Spleen (tissue), 11 donors: ENCODE data around the gene STK10. TPM values are rescaled to one million over a fixed set of nuclear protein-coding genes. Genes with fewer than 3 reads are reported as not detected.

ENCODE experiments used
- DNase-seq: peaks from one replicate; pipeline ENCODE4 v3.0.0-alpha.2; 2020
- H3K27ac ChIP-seq, 8 donors: fragments of 200-600 bp; sonication (generic) in 7 of 8; 1 replicate in 4 of 8; 2 replicates in 4 of 8; pipeline versions ENCODE4 v1.5.0 to v1.8.0; 2016 to 2021; ENCODE audit warnings: inconsistent platforms in 4 of 8, mild to moderate bottlenecking in 4 of 8, moderate library complexity in 1 of 8
- H3K27me3 ChIP-seq, 7 donors: fragments of 200-600 bp; sonication (generic) in 6 of 7; replicated peaks in 1 of 7; 1 replicate in 4 of 7; 2 replicates in 3 of 7; pipeline versions ENCODE4 v1.5.0 to v1.8.0; 2016 to 2021; ENCODE audit warnings: inconsistent platforms in 3 of 7, mild to moderate bottlenecking in 1 of 7
- H3K36me3 ChIP-seq, 6 donors: fragments of 200-600 bp; sonication (generic) in 5 of 6; 1 replicate in 4 of 6; 2 replicates in 2 of 6; pipeline versions ENCODE4 v1.5.0 to v1.8.0; 2016 to 2021; ENCODE audit warnings: inconsistent platforms in 2 of 6
- H3K4me1 ChIP-seq, 6 donors: fragments of 200-600 bp; sonication (generic) in 5 of 6; 1 replicate in 3 of 6; 2 replicates in 3 of 6; pipeline versions ENCODE4 v1.5.0 to v1.8.0; 2016 to 2021; ENCODE audit warnings: inconsistent platforms in 3 of 6
- H3K4me3 ChIP-seq, 8 donors: fragments of 200-600 bp; sonication (generic) in 7 of 8; 1 replicate in 4 of 8; 2 replicates in 4 of 8; pipeline versions ENCODE4 v1.5.0 to v1.8.0; 2016 to 2021; ENCODE audit warnings: inconsistent platforms in 4 of 8, mild to moderate bottlenecking in 4 of 8, moderate library complexity in 2 of 8
- H3K9me3 ChIP-seq, 8 donors: fragments of 200-600 bp; sonication (generic) in 7 of 8; 1 replicate in 4 of 8; 2 replicates in 4 of 8; pipeline versions ENCODE4 v1.5.0 to v1.8.0; 2016 to 2021; ENCODE audit warnings: inconsistent platforms in 4 of 8
- POLR2A ChIP-seq, 3 donors: fragments of 450-650 bp; IDR thresholded peaks; one replicate each; pipeline ENCODE4 v1.5.1; 2017; ENCODE audit warnings: antibody characterized with exemption in 3 of 3, mild to moderate bottlenecking in 1 of 3
- POLR2AphosphoS5 ChIP-seq, 3 donors: sonication (generic); formaldehyde crosslinking; IDR thresholded peaks; one replicate each; pipeline ENCODE4 v1.5.1; 2017; ENCODE audit warnings: antibody characterized with exemption in 3 of 3
- WGBS, 5 donors: extraction: QIAGEN DNeasy Blood & Tissue Kit in 3 of 5; methylation state at CpG; one replicate each; pipeline versions ENCODE4 v1.1.5 to v1.1.7; 2013 to 2018; 5-methylcytosine and 5-hydroxymethylcytosine counted together
- intact Hi-C: fragments of 100-400 bp; cut with DNase I; formaldehyde crosslinking; loops from one replicate; pipeline ENCODE4 v1.15.0; 2023; ENCODE audit warnings: low total_unique reads
- polyA plus RNA-seq, 3 donors: library from polyadenylated mRNA; stranded (reverse); fragments of 200-250 nt; gene quantifications; one replicate each; pipeline ENCODE4 v1.2.1, GENCODE V29; 2013
- total RNA-seq, 7 donors: library from RNA; depleted of rRNA in 3 of 7; stranded (reverse); fragments of >200 nt in 3 of 7; fragmentation: NEBNext Ultra II Directional in 4 of 7; extraction: Animal tissue kit (Norgen Biotek cat#: 25700) in 4 of 7; gene quantifications; one replicate each; pipeline versions ENCODE4 v1.1.0 to v1.2.1, GENCODE V29; 2016 to 2021
- TF ChIP-seq, protein P1 (sequence below), 11 experiments: fragments of 200-600 bp in 7 of 11; fragments of 450-650 bp in 4 of 11; sonication (generic) in 4 of 11; IDR thresholded peaks in 8 of 11; conservative IDR thresholded peaks in 3 of 11; 1 replicate in 7 of 11; 2 replicates in 4 of 11; pipeline versions ENCODE4 v1.4.0 to v1.8.0; 2016 to 2021; ENCODE audit warnings: antibody characterized with exemption in 11 of 11, inconsistent platforms in 4 of 11, mild to moderate bottlenecking in 1 of 11
- donor health status: healthy with polysubstance abuse.
- donor health status: DM: no; HTN: no; CAD: no; lungs with moderate emphysema.
- donor health status: DM: no; HTN: no; CAD: no.
- donor health status: Bipolar disorder and iron deficiency.
- donor health status: healthy.
- donor health status: DM: no; HTN: no; CAD: no.
- donor health status: DM: yes; HTN: yes; CAD: no.

Gene STK10
- total and polyA plus RNA-seq, 10 donors, result 34.0 to 290 (median 168) TPM

DNA sequence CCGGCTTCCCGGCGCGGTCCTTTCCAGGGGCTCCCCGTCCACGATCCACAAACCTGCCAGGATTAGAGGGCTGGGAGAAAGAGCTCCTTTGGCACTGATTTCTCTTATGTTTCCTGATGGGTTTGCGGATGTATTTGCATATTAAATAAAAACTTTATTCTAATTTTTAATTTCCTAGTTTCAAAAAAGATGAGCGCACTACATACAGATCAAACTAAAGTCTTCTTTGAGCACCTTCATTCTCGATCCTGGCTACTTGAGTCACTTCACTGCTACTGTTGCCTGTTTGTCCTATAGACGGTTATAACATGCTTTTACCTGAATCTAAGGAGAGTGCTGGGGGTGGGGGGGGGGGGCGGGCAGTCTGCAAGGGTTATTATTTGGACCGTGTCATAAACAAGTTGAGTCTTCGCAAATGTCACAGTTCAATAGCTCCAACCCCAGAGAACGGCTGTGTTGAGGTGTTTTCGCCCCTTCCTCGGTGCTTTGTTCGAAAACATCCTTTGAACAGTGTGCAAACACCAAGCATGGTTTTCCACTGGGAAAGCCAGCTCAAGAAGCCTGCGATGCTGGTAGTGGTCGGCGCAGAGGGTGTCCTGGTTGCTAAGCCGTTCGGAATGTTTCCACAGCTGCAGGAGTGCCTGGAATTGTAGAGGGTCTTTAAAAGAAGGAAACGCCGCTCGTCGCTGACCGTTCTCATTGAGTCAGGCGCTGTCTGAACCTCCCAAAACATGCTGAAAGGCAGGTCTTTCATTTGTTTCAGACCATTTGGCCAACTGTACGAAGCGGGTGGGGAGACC is 1.1 kb upstream of the STK10 start:
- intact Hi-C loops, result loop anchor here (2.0 kb wide), 1 partner anchor 82 kb away; no protein-coding TSS in a partner anchor
- H3K27ac ChIP-seq, result peak overlapping the region; percentile 69 to 99 (median 96)
- WGBS, 5 donors, result 46 to 57% (median 48%) methylated on average over 30 of the region's 30 CpGs
- TF ChIP-seq POLR2AphosphoS5 (IDR thresholded peaks at IDR 0.05) (no peak), POLR2A (IDR thresholded peaks at IDR 0.05) (no peak)
- TF ChIP-seq, protein P1, sequence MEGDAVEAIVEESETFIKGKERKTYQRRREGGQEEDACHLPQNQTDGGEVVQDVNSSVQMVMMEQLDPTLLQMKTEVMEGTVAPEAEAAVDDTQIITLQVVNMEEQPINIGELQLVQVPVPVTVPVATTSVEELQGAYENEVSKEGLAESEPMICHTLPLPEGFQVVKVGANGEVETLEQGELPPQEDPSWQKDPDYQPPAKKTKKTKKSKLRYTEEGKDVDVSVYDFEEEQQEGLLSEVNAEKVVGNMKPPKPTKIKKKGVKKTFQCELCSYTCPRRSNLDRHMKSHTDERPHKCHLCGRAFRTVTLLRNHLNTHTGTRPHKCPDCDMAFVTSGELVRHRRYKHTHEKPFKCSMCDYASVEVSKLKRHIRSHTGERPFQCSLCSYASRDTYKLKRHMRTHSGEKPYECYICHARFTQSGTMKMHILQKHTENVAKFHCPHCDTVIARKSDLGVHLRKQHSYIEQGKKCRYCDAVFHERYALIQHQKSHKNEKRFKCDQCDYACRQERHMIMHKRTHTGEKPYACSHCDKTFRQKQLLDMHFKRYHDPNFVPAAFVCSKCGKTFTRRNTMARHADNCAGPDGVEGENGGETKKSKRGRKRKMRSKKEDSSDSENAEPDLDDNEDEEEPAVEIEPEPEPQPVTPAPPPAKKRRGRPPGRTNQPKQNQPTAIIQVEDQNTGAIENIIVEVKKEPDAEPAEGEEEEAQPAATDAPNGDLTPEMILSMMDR (IDR thresholded peaks at IDR 0.05 in 8 of 11, conservative IDR thresholded peaks at IDR 0.05 in 3 of 11), result no peak
- no peaks in the 10 kb centered on the region for H3K27me3 ChIP-seq
- H3K4me3 ChIP-seq, result peak overlapping the region; percentile 67 to 96 (median 91)
- peaks cover 0 to 8% (median 0%) of the 10 kb centered on the region in 6 donors for H3K36me3 ChIP-seq
- peak; percentile 79 for DNase-seq
- peaks cover 4 to 49% (median 36%) of the 10 kb centered on the region in 6 donors for H3K4me1 ChIP-seq
- H3K9me3 ChIP-seq, result no peaks in the 10 kb centered on the region

DNA sequence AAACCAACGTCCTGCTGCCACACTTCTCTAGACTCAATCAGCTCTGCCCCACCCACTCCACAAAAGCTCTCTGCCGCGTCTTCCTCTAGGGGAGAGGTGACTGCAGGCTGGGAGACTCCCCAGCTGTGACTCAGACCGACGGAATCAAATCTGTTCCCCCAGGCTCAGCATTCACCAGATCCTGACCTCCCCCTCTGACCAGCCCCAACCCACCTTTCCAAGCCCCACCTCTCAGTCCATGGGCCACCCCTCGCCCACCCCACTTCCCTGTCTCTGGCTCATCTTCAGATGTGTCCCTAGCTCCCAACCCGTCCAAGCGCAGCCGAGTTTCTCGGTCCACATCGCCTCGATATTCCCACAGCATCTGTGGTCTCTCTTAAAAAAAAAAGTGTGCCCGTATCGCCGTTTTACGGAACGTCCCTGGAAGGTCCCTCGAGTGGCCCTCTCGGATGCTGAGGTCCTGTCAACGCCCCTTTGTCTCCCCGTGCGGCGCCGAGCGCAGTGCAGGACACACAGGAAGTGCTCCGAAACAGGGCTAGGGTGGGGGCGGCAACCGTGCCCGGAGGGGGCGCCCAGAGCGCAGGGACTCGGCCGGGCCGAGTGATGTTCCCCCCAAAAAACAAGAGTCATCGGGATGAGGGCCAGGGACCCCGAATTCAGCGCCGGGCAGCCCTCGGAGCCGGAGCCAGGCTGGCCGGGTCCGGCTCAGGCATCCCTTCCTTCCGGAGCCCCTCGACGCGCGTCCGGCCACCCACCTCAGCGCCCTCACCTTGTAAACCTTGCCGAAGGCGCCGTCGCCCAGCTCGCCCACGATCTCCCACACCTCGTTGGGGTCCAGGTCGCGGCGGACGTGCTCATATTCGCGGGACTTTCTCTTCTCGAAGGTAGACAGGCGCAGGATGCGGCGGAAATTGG is 649 bp downstream of the STK10 start:
- Histone ChIP-seq H3K36me3 (peaks cover 0 to 23% (median 0%) of the 10 kb centered on the region in 6 donors), H3K27ac (peak overlapping the region; percentile 69 to 99 (median 96)), H3K4me3 (peak overlapping the region; percentile 67 to 96 (median 91)), H3K27me3 (no peaks in the 10 kb centered on the region), H3K9me3 (no peaks in the 10 kb centered on the region), H3K4me1 (peaks cover 20 to 66% (median 53%) of the 10 kb centered on the region in 6 donors)
- DNase-seq, result peak; percentile 94
- 0 to 1% (median 0%) methylated on average over 49 to 66 of the region's 66 CpGs for WGBS, 5 donors
- intact Hi-C loops, result loop anchor here (2.0 kb wide), 1 partner anchor 81 kb away; no protein-coding TSS in a partner anchor
- TF ChIP-seq POLR2A (IDR thresholded peaks at IDR 0.05), result peak in 1 of 3 donors; percentile 1
- TF ChIP-seq, protein P1 (IDR thresholded peaks at IDR 0.05 in 8 of 11, conservative IDR thresholded peaks at IDR 0.05 in 3 of 11), result peak in 2 of 11 experiments; percentile 8 to 12
- peak; percentile 57 to 68 (median 67) for TF ChIP-seq POLR2AphosphoS5 (IDR thresholded peaks at IDR 0.05)

DNA sequence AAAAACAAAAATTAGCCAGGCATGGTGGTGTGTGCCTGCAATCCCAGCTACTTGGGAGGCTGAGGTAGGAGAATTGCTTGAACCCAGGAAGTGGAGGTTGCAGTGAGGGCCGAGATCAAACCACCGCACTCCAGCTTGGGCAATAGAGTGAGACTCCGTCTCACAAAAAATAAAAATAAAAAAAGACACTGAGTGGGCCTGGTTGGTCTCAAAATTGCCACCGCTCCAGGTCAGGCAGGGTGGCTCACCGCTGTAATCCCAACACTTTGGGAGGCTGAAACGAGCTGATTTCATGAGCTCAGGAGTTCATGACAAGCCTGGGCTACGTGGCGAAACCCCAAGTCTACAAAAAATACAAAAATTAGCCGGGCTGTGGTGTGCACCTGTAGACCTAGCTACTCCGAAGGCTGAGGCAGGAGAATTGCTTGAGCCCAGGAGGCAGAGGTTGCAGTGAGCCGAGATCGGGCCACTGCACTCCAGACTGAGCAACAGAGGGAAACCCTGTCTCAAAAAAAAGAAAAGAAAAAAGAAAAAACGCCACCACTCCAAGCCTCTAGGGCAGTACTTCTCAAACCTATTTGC is 1.8 kb downstream of the STK10 start:
- peaks cover 0 to 34% (median 0%) of the 10 kb centered on the region in 6 donors for H3K36me3 ChIP-seq
- H3K4me3 ChIP-seq, result peak overlapping the region; percentile 67 to 96 (median 91)
- intact Hi-C loops, result no loop called here
- 46 to 53% (median 49%) methylated on average over 13 of the region's 13 CpGs for WGBS, 5 donors
- TF ChIP-seq POLR2AphosphoS5 (IDR thresholded peaks at IDR 0.05) (no peak), POLR2A (IDR thresholded peaks at IDR 0.05) (no peak)
- TF ChIP-seq, protein P1 (IDR thresholded peaks at IDR 0.05 in 8 of 11, conservative IDR thresholded peaks at IDR 0.05 in 3 of 11), result no peak
- DNase-seq, result peak; percentile 57
- no peaks in the 10 kb centered on the region for H3K27me3 ChIP-seq
- H3K4me1 ChIP-seq, result peaks cover 21 to 78% (median 64%) of the 10 kb centered on the region in 6 donors
- H3K27ac ChIP-seq, result peak overlapping the region; percentile 69 to 99 (median 96)
- no peaks in the 10 kb centered on the region for H3K9me3 ChIP-seq
